GM21528 (cell line): ENCODE data around the gene SOS2.
"Not testable (repeated sequence)": the region's sequence is repeated elsewhere in the genome, so short reads cannot be mapped to it uniquely, and the experiment has no call there.

ENCODE experiments used
- ATAC-seq: cut with Tn5 transposase; IDR thresholded peaks from one replicate; pipeline ENCODE4 v1.9.1; 2021; ENCODE audit warnings: mild to moderate bottlenecking, moderate library complexity; ENCODE audit not compliant: unreplicated experiment, low FRiP score

SOS2 gene

DNA sequence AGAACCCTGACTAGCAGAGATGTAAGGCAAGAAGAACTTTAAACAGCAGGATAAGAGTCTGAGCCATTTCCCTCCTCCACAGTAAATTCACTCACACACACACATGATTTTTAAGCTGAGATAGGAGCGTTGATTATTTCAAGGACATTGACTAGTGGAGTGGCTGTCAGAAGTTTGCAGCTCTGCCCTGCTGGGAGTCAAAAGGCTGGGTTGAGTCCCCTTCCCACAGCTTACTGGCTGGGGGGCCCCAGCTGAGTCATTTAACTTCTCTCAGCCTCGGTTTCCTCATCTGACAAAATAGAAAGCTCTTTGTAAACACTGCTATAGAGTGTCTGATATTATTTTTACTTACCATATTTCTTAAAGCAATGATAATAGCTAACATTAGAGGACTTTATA lies 143.3 kb downstream of the SOS2 start:
- ATAC-seq = no peak

DNA sequence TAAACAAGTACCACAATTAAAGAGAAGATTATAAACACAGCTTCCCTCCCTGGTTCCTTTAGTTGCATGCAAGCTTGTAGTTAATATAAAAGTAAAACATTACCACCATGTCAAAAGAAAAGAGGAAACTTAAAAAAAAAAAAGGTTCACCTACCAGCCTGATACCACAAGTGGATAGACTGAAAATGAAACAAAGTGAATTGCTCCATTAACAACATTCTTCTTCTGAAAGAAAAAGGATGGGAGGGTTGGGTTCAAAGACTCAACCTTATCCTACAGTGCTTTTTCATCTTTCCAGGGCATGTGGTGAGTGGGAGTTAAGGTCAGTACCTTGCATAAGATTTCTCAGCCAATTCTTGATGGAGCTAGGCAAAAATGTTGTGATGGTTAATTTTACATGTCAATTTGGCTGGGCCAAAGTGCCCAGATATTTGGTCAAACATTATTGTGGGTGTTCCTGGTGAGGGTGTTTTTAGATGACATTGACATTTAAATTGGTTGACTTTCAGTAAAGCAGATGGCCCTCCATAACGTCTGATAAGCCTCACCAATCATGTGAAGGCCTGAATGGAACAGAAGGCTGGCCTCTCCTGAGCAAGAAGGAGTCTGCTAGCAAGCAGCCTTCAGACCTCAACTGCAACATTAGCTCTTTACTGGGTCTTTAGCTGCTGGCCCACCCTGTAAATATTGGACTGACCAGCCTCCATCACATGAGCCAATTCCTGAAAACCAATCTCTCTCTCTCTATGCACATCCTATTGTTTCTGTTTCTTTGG lies 143.8 kb downstream of the SOS2 start:
- ATAC-seq = no peak

DNA sequence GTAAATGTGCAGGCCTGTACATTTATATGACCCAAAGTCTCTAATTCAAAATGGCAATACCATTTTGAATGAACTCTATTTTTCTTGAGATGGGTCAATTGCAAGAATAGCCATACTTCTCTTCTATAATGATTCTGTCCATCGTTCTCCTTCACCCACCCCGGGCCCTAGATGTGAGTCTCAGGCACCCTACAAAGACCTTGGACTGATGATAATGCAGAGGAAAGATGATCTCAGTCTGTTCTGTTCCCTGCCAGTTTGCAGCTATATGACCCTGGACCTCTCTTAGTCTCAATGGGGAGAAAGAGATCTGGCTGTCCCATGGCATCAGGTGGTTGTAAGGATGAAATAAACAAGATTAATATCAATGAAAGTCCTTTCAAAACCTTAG lies 145.1 kb downstream of the SOS2 start:
- ATAC-seq = no peak

- peak; percentile 57 for ATAC-seq
These were observed 145.6 kb downstream of the SOS2 start for GRCh38 chr14:50085570-50086320.

GRCh38 chr14:50084666-50085065 lies 146.7 kb downstream of the SOS2 start:
- no peak for ATAC-seq

GRCh38 chr14:50083467-50084337 lies 147.7 kb downstream of the SOS2 start:
- ATAC-seq = peak; percentile 35

DNA sequence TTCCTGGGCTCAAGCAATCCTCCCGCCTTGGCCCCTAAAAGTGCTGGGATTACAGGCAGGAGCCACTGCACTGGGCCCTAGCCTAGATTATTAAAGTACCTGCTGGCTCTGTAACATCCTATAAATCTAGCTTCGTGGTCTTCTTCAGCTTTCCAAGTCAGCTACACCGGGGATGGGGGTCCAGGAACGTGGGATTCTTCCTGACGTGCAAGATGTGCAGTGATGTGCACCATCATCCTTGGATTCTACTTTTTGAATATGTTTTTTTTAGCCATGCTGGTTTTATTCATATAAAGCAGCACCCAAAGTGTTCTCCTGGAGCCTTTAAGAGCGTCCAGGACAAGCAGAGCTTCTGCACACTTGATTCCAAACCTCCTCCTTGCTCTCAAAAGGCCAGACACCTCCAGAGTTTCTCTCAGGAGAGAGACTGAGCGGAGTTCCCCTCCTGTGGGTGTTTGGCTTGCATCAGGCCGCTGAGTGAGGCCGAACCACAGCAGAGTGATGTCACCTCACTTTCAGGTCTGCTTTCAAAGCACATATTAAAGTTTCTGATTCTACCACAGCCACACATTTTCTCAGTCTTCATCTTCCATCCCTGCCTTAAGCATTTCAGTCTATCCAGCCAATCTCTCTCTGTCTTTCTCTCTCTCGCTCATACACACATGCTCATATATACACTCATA lies 148.5 kb downstream of the SOS2 start:
- peak; percentile 75 for ATAC-seq

- no peak for ATAC-seq
These were observed 149.1 kb downstream of the SOS2 start for GRCh38 chr14:50082308-50082742.

DNA sequence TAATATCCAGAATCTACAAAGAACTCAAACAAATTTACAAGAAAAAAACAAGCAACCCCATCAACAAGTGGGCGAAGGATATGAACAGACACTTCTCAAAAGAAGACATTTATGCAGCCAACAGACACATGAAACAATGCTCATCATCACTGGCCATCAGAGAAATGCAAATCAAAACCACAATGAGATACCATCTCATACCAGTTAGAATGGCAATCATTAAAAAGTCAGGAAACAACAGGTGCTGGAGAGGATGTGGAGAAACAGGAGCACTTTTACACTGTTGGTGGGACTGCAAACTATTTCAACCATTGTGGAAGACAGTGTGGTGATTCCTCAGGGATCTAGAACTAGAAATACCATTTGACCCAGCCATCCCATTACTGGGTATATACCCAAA lies 152.3 kb downstream of the SOS2 start:
- not testable (repeated sequence) for ATAC-seq

GRCh38 chr14:50073663-50074062 lies 157.7 kb downstream of the SOS2 start:
- ATAC-seq = not testable (repeated sequence)

DNA sequence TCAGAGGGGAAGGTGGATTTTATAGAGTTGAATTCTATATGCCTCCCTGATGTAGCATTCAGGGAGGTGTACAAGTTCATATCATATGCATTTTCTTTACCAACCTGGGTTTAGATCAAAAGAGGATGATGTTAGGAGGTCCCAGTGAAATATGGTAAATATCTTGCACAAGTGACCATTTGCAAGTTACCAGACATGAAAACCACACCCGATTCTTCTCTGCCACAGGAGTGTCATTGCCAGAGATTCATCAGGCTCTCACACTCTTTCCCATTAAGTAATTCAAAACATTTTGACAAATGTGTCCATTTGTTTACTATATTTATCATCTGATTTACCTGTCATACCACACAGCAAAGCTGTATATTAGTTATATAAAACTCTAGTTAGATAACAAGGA lies 159.0 kb downstream of the SOS2 start:
- no peak for ATAC-seq

GRCh38 chr14:50070840-50071548 lies 160.4 kb downstream of the SOS2 start:
- no peak for ATAC-seq

GRCh38 chr14:50070230-50070629 lies 161.1 kb downstream of the SOS2 start:
- no peak for ATAC-seq

DNA sequence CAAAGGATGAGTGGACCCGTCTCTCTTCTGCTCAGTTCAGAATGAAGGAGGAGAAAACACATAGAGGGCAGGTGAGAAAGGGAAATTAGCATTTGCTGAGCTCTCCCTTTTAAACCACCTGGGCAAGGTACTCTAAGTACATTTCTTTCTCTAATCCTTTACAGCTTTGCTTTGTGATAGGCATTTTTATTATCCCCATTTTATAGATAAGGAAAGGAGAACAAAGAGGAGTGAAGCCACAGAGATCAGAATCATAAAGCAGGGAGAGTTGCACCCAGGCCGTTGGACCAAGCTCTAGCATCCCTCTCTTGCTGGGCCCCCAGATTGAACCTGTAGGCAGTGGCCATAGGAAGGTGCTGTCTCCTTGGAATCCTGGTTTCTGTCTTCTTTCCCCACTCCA lies 162.1 kb downstream of the SOS2 start:
- no peak for ATAC-seq

DNA sequence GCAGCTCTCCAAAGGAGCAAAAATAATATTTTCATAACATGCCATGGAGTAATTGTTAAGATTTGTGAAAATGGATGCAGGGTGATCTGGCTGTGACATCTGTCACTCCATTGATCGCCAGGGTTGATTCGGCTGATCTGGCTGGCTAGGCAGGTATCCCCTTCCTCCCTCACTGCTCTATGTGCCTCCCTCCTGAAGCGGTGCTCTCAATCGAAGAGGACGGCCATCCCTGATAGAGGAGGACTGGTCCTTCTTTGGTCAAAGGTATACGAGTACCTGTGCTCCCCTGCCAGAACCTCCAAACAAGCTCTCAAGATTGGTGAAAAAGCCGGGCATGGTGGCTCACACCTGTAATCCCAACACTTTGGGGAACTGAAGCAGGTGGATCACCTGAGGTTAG lies 162.9 kb downstream of the SOS2 start:
- ATAC-seq = no peak

- ATAC-seq = no peak
These were observed 163.5 kb downstream of the SOS2 start for GRCh38 chr14:50067723-50068495.
